ENCODE results near the gene CASP5. TPM values are rescaled to one million over a fixed set of nuclear protein-coding genes. Genes with fewer than 3 reads are reported as not detected.
"Not testable (repeated sequence)": the region's sequence is repeated elsewhere in the genome, so short reads cannot be mapped to it uniquely, and the experiment has no call there.

The CASP5 gene
- total RNA-seq, 1 donor from 2014 or later: not detected

DNA sequence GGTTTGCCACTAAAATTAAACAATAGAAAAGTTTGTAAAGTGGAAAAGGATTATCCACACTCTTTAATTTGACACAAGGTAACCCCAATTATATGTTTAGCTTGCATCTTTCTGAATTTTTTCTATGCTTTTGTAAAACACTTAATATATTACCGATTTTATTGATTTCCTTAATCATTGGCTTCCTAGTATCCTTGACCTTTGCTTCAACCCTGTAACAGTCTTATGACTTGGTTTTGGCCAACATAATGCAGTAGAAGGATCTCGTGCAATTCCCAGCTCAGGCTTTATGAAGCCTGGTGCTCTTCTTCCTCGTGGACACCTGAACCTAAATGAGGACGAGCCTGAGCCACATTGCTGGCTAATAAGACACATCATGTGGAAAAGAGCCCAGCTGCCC, 31.0 kb downstream of the CASP5 start:
- Mint-ChIP-seq H3K36me3 (ENCODE audit: low read depth) (no peaks in the 10 kb centered on the region), H3K27me3 (ENCODE audit: low read depth) (no peaks in the 10 kb centered on the region), H3K4me3 (no peak overlapping the region), H3K27ac (ENCODE audit: unreplicated experiment) (no peak overlapping the region), H3K9me3 (peaks cover 3% of the 10 kb centered on the region), H3K4me1 (no peaks in the 10 kb centered on the region)
- DNase-seq (ENCODE audit: low read depth, low spot score): no peak
- TF ChIP-seq, protein P1, sequence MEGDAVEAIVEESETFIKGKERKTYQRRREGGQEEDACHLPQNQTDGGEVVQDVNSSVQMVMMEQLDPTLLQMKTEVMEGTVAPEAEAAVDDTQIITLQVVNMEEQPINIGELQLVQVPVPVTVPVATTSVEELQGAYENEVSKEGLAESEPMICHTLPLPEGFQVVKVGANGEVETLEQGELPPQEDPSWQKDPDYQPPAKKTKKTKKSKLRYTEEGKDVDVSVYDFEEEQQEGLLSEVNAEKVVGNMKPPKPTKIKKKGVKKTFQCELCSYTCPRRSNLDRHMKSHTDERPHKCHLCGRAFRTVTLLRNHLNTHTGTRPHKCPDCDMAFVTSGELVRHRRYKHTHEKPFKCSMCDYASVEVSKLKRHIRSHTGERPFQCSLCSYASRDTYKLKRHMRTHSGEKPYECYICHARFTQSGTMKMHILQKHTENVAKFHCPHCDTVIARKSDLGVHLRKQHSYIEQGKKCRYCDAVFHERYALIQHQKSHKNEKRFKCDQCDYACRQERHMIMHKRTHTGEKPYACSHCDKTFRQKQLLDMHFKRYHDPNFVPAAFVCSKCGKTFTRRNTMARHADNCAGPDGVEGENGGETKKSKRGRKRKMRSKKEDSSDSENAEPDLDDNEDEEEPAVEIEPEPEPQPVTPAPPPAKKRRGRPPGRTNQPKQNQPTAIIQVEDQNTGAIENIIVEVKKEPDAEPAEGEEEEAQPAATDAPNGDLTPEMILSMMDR (conservative IDR thresholded peaks at IDR 0.05): no peak

DNA sequence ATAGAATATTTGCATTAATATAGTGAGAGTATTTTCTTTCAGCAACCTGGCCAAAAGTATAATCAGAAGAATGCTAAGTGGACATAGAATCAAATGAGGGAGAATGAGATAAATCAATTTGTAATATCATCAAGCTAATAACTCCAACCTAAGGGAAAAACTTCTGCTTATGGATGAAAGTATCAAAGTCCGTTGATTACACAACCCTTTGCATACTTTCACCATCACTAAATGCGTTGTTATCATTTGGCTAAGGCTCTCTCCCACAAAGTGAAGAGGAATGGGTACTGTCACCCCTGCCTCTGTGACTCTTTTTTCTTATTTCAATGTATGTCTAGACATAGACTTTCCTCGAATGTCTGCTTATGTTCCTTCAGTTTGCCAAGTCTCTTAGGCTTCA, 38.2 kb downstream of the CASP5 start:
- no peak overlapping the region for H3K27ac Mint-ChIP-seq (ENCODE audit: unreplicated experiment)
- H3K9me3 Mint-ChIP-seq: no peaks in the 10 kb centered on the region
- no peaks in the 10 kb centered on the region for H3K27me3 Mint-ChIP-seq (ENCODE audit: low read depth)
- H3K4me3 Mint-ChIP-seq: no peak overlapping the region
- H3K36me3 Mint-ChIP-seq (ENCODE audit: low read depth): no peaks in the 10 kb centered on the region
- TF ChIP-seq, protein P1 (conservative IDR thresholded peaks at IDR 0.05): no peak
- no peak for DNase-seq (ENCODE audit: low read depth, low spot score)
- no peaks in the 10 kb centered on the region for H3K4me1 Mint-ChIP-seq

DNA sequence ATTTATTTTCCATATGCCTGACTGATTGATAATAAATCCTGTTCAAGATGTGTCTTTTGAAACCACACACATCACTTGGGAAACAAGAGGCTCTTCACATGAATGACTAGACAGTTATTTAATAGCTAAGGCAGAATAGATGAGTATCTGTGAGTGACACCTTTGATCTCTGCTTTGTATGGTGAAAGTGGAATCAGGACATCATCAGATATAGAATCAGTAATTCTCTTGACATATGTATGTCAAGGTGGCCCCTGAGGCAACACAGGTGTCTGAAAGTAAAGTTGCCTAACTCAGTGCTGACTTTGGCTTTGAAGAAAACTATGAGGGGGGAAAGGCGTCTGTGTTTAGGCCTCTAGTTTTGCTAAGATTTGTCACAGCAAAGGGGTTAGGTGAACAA, 43.1 kb downstream of the CASP5 start:
- no peaks in the 10 kb centered on the region for H3K9me3 Mint-ChIP-seq
- TF ChIP-seq, protein P1 (conservative IDR thresholded peaks at IDR 0.05): no peak
- H3K4me1 Mint-ChIP-seq: no peaks in the 10 kb centered on the region
- no peak for DNase-seq (ENCODE audit: low read depth, low spot score)
- no peaks in the 10 kb centered on the region for H3K36me3 Mint-ChIP-seq (ENCODE audit: low read depth)
- no peak overlapping the region for H3K27ac Mint-ChIP-seq (ENCODE audit: unreplicated experiment)
- H3K4me3 Mint-ChIP-seq: no peak overlapping the region
- no peaks in the 10 kb centered on the region for H3K27me3 Mint-ChIP-seq (ENCODE audit: low read depth)

DNA sequence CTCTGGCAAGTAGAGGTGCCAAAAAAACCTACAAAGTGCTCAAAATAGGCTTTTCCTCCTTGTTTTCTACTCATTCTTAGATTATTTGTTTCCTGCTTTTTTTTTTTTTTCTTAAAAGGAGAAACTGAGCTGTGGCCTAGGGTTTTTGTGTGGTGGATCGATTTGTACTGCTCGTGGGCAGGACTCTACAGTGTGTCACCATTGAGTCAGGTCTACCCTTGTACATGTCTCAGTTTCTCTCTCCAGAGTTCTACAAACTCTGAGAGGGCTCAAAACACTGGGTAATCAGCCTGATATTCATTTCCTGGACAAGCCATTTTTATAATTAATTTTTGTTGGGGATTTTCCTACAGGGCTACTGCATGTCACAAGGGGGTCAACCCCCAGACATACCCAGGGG, 49.4 kb downstream of the CASP5 start:
- Mint-ChIP-seq H3K27me3 (ENCODE audit: low read depth) (no peaks in the 10 kb centered on the region), H3K27ac (ENCODE audit: unreplicated experiment) (no peak overlapping the region), H3K4me1 (no peaks in the 10 kb centered on the region), H3K9me3 (peaks cover 7% of the 10 kb centered on the region), H3K36me3 (ENCODE audit: low read depth) (no peaks in the 10 kb centered on the region), H3K4me3 (no peak overlapping the region)
- no peak for DNase-seq (ENCODE audit: low read depth, low spot score)
- TF ChIP-seq, protein P1 (conservative IDR thresholded peaks at IDR 0.05): no peak

DNA sequence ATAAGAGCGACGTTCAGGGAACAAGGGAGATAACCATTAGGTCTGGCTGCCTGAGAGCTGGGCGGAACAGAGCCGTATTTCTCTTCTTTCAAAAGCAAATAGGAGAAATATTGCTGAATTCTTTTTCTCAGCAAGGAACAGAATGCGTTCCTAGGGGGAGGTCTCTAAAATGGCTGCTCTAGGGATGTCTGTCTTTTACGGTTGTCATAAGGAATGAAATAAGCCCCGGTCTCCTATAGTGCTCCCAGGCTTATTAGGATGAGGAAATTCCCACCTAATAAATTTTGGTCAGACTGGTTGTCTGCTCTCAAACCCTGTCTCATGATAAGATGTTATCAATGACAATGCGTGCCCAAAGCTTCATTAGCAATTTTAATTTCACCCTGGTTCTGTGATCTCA, 50.0 kb downstream of the CASP5 start:
- H3K4me1 Mint-ChIP-seq; H3K27ac Mint-ChIP-seq (ENCODE audit: unreplicated experiment); DNase-seq (ENCODE audit: low read depth, low spot score); H3K4me3 Mint-ChIP-seq; H3K36me3 Mint-ChIP-seq (ENCODE audit: low read depth); H3K27me3 Mint-ChIP-seq (ENCODE audit: low read depth); H3K9me3 Mint-ChIP-seq: not testable (repeated sequence)

DNA sequence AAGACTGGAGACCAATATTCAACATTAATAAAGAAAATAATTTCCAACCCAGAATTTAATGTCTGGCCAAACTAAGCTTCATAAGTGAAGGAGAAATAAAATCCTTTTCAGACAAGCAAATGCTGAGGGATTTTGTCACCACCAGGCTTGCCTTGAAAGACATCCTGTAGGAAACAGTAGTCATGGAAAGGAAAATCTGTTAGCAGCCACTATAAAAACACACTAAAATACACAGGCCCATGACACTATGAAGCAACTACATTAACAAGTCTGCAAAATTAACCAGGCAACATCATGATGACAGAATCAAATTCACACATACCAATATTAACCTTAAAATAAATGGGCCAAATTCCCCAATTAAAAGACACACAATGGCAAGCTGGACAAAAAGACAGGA, 52.2 kb downstream of the CASP5 start:
- DNase-seq (ENCODE audit: low read depth, low spot score): no peak
- Mint-ChIP-seq H3K4me3 (no peak overlapping the region), H3K4me1 (no peaks in the 10 kb centered on the region), H3K36me3 (ENCODE audit: low read depth) (no peaks in the 10 kb centered on the region), H3K27me3 (ENCODE audit: low read depth) (no peaks in the 10 kb centered on the region), H3K9me3 (peaks cover 9% of the 10 kb centered on the region), H3K27ac (ENCODE audit: unreplicated experiment) (no peak overlapping the region)
- TF ChIP-seq, protein P1 (conservative IDR thresholded peaks at IDR 0.05): no peak
